Hematopoietic multipotent progenitor cell treated with erythropoietin and hydrocortisone succinate and interleukin-3 and kit ligand, for 8 days (in vitro differentiated cells): ENCODE data around the gene RC3H2.
"Not testable (repeated sequence)": the region's sequence is repeated elsewhere in the genome, so short reads cannot be mapped to it uniquely, and the experiment has no call there.

Experiments used
- DNase-seq: peaks from one replicate; pipeline ENCODE4 v3.0.0-alpha.2; 2015

The RC3H2 gene

DNA sequence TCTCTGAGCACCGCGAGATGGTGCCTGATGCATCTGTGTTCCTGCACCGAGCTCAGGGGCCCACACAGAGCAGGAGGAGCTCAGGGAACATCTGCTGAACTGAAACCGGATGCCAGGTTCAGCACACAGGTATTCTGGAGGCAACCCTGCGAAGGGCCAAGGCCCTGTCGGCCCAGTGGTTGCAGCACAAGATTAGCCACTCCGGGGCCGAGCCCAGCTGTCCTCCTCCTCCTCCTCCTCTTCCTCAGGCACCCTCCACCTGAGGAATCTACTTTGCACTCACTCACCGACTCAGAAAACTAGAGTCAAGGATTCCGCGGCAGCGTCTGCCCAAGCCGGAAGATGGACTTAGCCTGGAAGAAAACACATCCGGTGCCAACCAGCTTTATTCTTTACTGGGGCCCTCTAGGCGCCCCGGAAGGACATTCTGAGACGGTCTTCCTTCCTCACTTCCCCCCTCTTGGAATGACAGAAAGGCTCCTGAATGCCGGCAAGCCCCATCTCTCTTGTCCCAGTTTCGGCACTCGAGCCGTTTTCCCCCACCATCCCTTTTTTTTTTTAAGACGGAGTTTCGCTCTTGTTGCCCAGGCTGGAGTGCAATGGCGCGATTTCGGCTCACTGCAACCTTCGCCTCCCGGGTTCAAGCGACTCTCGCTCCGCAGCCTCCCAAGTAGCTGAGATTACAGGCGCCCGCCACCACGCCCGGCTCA, 8.0 kb upstream of the RC3H2 start, which contains the start of gene ZBTB6:
Gene ZBTB6, minus strand, starts transcription at position 360 of the 710 bp plus-strand sequence. CDS start 1,251 bp downstream, outside the sequence.
- DNase-seq: peak; percentile 90

DNA sequence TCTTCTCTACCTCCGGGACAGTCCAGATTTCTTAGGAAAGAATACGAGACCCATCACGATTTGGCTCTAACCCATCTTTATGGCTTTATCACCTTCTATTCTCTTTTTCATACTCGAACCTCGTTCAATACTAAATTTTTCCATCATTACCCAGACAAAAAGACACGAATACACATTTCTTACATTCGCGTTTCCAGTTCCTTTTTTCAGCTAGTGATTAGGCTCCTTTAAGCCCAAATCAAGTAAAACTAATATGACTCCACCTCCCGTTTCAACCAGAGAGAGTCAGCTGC, 7.5 kb upstream of the RC3H2 start:
- DNase-seq: no peak

DNA sequence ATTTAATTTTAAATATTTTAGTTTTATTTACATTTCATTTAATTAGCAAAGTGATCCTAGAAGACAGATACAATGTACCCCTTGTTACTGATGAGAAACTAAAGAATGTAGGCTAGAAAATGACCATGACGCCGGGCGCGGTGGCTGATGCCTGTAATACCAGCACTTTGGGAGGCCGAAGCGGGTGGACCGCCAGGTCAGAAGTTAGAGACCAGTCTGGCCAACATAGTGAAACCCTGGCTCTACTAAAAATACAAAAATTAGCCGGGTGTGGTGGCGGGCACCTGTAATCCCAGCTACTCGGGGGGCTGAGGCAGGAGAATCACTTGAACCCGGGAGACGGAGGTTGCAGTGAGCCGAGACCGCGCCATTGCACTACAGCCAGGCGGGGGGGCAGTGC, 963 bp upstream of the RC3H2 start:
- not testable (repeated sequence) for DNase-seq

GRCh38 chr9:122904466-122904822, 715 bp downstream of the RC3H2 start:
- DNase-seq: peak; percentile 47

- peak; percentile 42 for DNase-seq
These were observed 4.4 kb downstream of the RC3H2 start for GRCh38 chr9:122900791-122901190.

DNA sequence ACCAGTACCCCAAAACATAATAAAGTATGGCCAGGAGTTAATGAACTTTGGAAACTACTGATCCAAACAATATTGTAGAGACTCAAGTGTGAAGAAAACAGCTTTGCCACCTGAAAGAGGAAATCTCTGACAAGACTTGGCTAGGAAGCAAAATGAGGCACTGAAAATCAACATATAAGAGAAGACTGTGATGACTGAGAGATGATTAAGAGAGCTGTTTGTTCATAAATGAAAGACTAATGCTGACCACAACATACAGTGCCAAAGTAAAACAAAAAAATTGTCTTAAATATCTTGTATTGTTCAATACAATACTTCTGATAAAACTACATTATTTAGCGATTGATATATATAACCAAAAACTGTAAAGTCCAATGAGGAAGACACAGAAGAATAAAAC, 7.2 kb downstream of the RC3H2 start:
- DNase-seq: no peak

DNA sequence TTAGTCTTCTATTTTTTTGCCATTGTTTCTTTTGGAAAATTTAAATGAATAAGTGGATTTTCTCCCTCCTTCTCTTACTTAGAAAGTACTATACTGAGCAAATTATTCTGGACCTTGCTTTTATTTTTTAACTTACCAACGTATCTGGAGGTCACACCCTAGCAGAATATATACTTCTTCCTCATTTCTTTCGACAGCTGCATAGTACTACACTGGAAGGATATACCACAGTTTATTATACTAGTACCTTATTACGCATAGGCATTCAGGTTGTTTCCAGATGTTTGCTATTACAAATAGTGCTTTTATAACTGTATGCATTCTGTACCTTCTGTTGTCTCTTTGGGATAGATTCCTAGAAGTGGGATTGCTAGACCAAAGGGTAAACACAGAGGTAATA, 16.7 kb downstream of the RC3H2 start:
- DNase-seq: no peak

DNA sequence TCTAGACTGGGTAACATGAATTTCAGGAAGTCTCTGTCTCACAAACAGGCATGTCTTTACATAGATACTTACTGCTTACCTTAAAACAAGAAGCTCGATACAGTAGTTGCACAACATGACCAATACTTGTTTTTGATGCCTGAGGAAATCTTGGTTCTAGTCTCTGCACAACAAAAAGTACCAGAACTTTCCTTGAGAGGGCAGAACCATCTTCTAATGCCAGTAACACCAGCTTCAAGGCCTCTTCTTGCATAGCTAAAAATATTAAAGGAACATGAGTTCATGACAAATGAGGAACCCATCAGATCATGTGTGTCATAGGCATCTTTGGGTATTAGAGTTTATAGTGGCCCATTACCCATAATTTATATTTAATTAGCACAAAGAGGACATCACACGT, 22.0 kb downstream of the RC3H2 start:
- no peak for DNase-seq

DNA sequence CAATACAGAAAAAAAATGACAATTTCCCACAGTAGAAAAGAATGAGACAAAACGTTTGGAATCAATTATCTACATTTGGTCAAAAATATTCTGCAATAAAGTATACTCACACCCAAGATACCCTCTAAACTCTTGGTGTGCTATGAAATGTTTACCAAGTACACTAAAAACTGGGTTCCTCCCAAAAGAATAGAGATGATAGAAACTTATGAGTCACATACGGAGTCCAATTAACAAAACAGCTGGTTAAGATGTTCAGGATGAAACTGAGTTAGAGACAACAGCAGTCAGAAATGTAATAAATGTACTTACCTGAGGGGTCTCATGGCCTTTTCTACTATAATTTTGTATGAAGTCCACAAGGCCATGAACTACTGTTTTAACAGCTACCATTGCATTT, 25.7 kb downstream of the RC3H2 start:
- DNase-seq: no peak

GRCh38 chr9:122875523-122875922, 29.6 kb downstream of the RC3H2 start:
- DNase-seq: no peak

DNA sequence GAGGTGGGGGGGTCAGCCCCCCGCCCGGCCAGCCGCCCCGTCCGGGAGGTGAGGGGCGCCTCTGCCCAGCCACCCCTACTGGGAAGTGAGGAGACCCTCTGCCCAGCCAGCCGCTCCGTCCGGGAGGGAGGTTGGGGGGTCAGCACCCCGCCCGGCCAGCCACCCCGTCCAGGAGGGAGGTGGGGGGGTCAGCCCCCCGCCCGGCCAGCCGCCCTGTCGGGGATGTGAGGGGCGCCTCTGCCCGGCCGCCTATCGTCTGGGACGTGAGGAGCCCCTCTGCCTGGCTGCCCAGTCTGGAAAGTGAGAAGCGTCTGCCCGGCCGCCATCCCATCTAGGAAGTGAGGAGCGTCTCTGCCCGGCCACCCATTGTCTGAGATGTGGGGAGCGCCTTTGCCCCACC, 37.9 kb downstream of the RC3H2 start:
- DNase-seq: not testable (repeated sequence)

GRCh38 chr9:122866079-122866478, 39.1 kb downstream of the RC3H2 start:
- DNase-seq: no peak

DNA sequence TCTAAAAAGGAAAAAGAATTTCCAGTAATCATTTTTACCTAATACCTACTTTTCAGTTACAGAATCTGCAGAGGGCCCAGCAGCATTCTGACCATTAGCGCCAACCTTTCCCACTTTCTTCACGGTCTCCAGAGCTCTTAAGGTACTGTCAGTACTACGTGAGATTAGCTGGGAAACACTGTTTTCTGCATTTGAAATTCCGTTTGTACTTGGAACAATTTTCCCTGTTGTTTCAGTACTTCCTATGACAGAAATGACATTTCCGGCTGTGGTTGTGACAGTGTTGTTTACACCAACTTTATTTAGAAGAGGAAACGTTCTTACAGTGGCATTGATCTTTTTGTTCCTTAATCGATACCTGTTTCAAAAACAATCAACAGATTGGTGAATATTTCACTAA, 39.9 kb downstream of the RC3H2 start:
- no peak for DNase-seq

DNA sequence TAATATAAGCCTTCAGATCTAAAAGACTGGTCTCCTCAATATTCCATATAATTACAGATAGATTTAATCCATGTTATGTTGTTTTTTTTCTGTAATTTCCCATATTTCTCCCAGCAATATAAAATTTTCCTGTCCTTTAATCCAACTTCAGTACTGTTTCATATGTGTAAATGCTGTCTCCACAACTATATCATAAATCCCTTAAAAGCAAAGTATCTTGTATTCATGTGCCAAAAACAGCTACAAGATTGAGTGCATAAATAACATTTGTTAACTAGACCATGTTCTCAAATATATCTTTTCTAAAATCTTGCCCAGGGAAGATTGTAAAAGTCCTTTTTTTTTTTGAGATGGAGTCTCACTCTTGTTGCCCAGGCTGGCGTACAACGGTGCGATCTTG, 41.8 kb downstream of the RC3H2 start:
- DNase-seq: no peak

DNA sequence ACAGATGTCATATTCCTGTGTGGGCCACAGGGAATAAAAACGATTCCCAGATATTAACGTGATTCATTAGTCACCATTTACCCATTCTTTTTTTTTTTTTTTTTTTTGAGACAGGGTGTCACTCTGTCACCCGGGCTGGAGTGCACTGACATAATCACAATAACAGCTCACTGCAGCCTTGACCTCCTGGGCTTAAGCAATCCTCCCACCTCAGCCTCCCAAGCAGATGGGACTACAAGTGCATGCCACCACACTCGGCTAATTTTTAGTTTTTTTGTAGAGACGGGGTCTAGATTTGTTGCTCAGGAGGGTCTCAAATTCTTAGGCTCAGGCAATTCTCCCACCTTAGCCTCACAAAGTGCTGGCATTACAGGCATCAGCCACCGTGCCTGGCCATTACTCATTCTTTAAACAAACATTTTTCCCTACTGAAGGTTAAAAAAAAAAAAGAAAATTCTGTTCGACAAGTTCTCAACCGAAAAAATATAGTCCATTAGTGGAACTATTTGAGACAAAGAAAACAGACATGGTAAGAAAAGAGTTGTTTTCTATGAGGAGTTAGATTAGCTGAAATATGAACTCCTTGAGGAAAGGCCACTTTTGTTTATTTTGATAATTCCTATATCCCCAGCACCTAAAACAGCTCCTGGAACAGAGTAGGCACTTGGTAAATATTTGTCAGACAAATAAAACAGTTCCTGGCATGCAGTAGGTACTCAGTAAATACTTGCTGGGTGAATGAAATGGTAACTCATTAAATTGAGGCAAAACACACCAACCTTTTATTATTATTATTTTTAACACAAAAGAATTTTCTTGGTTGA, 44.6 kb downstream of the RC3H2 start:
- no peak for DNase-seq

DNA sequence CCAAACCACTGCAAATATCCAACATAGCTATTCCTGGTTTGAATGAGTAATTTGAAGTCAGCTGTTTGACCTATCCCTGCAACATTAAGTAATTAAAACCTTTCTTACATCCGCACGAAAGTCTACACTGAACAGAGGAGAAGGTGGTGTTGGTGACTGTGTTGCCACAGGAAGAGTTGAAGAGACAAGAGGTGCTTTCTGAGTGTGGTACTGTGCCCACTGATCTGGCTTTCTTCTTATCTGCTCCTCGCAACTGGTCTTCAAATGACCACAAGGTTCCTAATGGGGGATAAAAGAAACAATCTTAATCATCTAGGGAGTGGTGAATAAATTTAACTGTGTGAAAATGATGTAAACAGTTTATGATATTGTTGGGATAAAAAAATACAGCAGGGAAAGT, 47.3 kb downstream of the RC3H2 start:
- DNase-seq: peak; percentile 93

GRCh38 chr9:122852085-122852786, 52.9 kb downstream of the RC3H2 start:
- DNase-seq: not testable (repeated sequence)

DNA sequence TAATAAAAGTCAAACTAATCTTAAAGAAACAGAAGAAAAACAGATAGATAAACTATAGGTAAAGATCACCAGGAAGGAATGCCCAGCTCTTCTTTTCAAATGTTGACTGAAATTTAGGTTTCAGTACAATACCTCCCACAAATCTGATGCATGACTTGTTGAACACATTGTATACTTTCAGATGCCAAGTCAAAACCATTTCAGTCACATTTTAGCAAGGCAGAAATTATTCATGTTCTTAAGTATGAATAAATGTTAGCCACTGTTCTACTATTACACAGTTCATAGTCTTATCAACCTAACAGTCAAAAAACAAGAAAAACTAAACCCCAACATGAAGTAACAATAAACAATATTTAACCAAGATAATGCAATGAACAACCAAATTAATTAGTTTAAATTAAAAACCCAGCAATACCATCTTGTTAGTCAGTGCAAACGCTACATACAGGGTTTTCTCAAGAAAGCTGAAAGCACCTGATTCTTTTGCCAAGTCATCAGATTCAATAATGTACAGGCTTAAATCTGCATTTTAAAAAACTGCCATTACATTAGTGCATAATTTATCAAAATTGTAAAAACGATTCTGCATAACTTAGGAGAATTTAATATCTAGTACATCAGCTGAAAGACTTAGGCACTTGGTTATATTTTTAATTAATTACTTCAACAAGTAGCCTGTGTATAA, 56.8 kb downstream of the RC3H2 start:
- no peak for DNase-seq

- no peak for DNase-seq
These were observed 58.7 kb downstream of the RC3H2 start for GRCh38 chr9:122846371-122846940.

DNA sequence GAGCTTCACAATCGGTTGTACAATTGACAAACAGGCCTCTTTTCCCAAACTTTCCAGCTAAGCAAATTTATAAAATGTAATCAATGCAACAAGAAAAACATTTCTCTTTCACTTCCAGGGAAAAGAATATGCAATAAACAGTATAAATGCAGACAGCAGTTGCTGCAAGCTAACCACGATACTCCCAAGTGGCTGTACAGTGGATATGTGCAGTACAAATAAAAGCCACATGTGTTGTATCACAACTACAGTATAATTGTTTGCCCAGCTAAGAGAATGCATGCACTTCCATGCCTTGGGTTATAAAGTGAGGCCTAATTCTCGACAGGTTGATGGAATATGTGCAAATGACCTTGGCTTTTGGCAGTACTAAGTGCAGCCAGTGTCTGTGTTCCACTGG, 60.0 kb downstream of the RC3H2 start:
- DNase-seq: no peak

GRCh38 chr9:122844137-122844536, 61.0 kb downstream of the RC3H2 start:
- DNase-seq: no peak

DNA sequence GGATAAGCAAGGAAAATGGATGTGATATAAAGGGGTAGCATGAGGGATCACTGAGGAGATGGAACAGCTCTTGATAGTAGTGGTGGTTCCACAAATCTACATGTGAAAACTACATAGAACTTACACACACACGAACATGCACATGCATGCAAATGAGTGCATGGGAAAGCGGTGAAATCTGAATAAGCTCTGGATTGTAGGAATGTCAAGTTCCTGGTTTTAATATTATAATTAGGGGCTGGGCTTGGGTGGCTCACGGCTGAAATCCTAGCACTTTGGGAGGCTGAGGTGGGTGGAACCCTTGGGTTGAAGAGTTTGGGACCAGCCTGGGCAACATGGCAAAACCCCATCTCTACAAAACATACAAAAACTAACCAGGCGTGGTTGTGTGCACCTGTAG, 63.7 kb downstream of the RC3H2 start:
- DNase-seq: no peak

DNA sequence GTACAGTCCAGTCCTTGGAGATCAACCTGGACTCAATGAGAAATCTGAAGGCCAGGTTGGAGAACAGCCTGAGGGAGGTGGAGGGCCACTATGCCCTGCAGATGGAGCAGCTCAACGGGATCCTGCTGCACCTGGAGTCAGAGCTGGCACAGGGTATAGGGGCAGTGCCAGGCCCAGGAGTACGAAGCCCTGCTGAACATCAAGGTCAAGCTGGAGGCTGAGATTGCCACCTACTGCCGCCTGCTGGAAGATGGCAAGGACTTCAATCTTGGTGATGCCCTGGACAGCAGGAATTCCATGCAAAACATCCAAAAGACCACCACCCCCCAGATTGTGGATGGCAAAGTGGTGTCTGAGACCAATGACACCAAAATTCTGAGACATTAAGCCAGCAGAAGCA, 66.7 kb downstream of the RC3H2 start:
- DNase-seq: not testable (repeated sequence)
